Suprapubic skin (tissue), 4 donors: ENCODE results near the gene CAPZB.

Experiments
- CTCF ChIP-seq, 2 donors: fragments of 200-600 bp in 1 of 2; fragments of 450-650 bp in 1 of 2; sonication (generic) in 1 of 2; IDR thresholded peaks; one replicate each; pipeline ENCODE4 v1.5.1; 2016 to 2019; ENCODE audit warnings: antibody characterized with exemption in 2 of 2, mild to moderate bottlenecking in 1 of 2, moderate library complexity in 1 of 2
- POLR2A ChIP-seq, 2 donors: fragments of 450-650 bp; IDR thresholded peaks; one replicate each; pipeline ENCODE4 v1.6.1; 2017; ENCODE audit warnings: antibody characterized with exemption in 2 of 2, mild to moderate bottlenecking in 2 of 2, moderate library complexity in 2 of 2
- POLR2AphosphoS5 ChIP-seq, 3 donors: sonication (generic); formaldehyde crosslinking; IDR thresholded peaks; one replicate each; pipeline ENCODE4 v1.6.1; 2017; ENCODE audit warnings: antibody characterized with exemption in 3 of 3

GRCh38 chr1:19464696-19465095 is 20.6 kb downstream of the CAPZB start:
- no peak for TF ChIP-seq CTCF (IDR thresholded peaks at IDR 0.05)
- no peak for TF ChIP-seq POLR2A (IDR thresholded peaks at IDR 0.05)
- no peak for TF ChIP-seq POLR2AphosphoS5 (IDR thresholded peaks at IDR 0.05)
